ENCODE results near the gene DNAI2.

The DNAI2 gene

GRCh38 chr17:74324521-74324920, 50.5 kb downstream of the DNAI2 start (continued):
- TF ChIP-seq SNAI2 (CRISPR knock-in tag; IDR thresholded peaks at IDR 0.05) (no peak), PATZ1 (CRISPR knock-in tag; IDR thresholded peaks at IDR 0.05; ENCODE audit: borderline replicate concordance) (no peak)

- TF ChIP-seq CSRNP3 (CRISPR knock-in tag; IDR thresholded peaks at IDR 0.05) (no peak), ISL1 (CRISPR knock-in tag; IDR thresholded peaks at IDR 0.05) (no peak), ZC3H10 (CRISPR knock-in tag; IDR thresholded peaks at IDR 0.05) (no peak), POU6F1 (CRISPR knock-in tag; IDR thresholded peaks at IDR 0.05; ENCODE audit: borderline replicate concordance, low read depth) (no peak), PATZ1 (CRISPR knock-in tag; IDR thresholded peaks at IDR 0.05; ENCODE audit: borderline replicate concordance) (no peak), PPARA (CRISPR knock-in tag; IDR thresholded peaks at IDR 0.05; ENCODE audit: borderline replicate concordance) (no peak), ZNF70 (CRISPR knock-in tag; IDR thresholded peaks at IDR 0.05) (no peak)
- no peak for ATAC-seq
Observed at GRCh38 chr17:74325376-74325742, 51.3 kb downstream of the DNAI2 start.

GRCh38 chr17:74325743-74326379, 51.8 kb downstream of the DNAI2 start, which contains the start of gene KIF19:
TSS of gene KIF19 (plus strand) at chr17:74326226. CDS start at chr17:74326350, 124 bp downstream.
- no peak for TF ChIP-seq TSHZ2 (CRISPR knock-in tag; IDR thresholded peaks at IDR 0.05)
- TF ChIP-seq ZNF8 (CRISPR knock-in tag; IDR thresholded peaks at IDR 0.05) = no peak
- TF ChIP-seq ZFP3 (CRISPR knock-in tag; IDR thresholded peaks at IDR 0.05) = no peak
- no peak for TF ChIP-seq PATZ1 (CRISPR knock-in tag; IDR thresholded peaks at IDR 0.05; ENCODE audit: borderline replicate concordance)
- no peak for TF ChIP-seq ZC3H10 (CRISPR knock-in tag; IDR thresholded peaks at IDR 0.05)
- TF ChIP-seq TOX (CRISPR knock-in tag; IDR thresholded peaks at IDR 0.05; ENCODE audit: borderline replicate concordance) = no peak
- TF ChIP-seq RARB (CRISPR knock-in tag; IDR thresholded peaks at IDR 0.05) = no peak
- TF ChIP-seq SNAI2 (CRISPR knock-in tag; IDR thresholded peaks at IDR 0.05) = no peak
- TF ChIP-seq CREB5 (CRISPR knock-in tag; IDR thresholded peaks at IDR 0.05; ENCODE audit: low read depth) = no peak
- TF ChIP-seq BACH2 (CRISPR knock-in tag; IDR thresholded peaks at IDR 0.05; ENCODE audit: borderline replicate concordance) = no peak
- TF ChIP-seq CSRNP3 (CRISPR knock-in tag; IDR thresholded peaks at IDR 0.05) = no peak
- TF ChIP-seq ISL1 (CRISPR knock-in tag; IDR thresholded peaks at IDR 0.05) = no peak
- no peak for TF ChIP-seq ZNF565 (CRISPR knock-in tag; conservative IDR thresholded peaks at IDR 0.05; ENCODE audit: low read depth)
- no peak for TF ChIP-seq ZNF70 (CRISPR knock-in tag; IDR thresholded peaks at IDR 0.05)
- ATAC-seq = no peak; the same call in 2 of the 3 replicates

Data from SK-N-SH treated with all-trans-retinoic acid at 6 μM for 48 hours (cell line).